ENCODE results near the gene RAD51B.

Gene RAD51B

GRCh38 chr14:67785270-67786109, 34.1 kb upstream of the RAD51B start:
- no peak overlapping the region for H3K4me3 ChIP-seq (ENCODE audit: low read depth, low read length)
- in situ Hi-C loops (cut with HindIII; ENCODE audit: low sequenced_read_pairs): no loop called here
- TF ChIP-seq, protein P1, sequence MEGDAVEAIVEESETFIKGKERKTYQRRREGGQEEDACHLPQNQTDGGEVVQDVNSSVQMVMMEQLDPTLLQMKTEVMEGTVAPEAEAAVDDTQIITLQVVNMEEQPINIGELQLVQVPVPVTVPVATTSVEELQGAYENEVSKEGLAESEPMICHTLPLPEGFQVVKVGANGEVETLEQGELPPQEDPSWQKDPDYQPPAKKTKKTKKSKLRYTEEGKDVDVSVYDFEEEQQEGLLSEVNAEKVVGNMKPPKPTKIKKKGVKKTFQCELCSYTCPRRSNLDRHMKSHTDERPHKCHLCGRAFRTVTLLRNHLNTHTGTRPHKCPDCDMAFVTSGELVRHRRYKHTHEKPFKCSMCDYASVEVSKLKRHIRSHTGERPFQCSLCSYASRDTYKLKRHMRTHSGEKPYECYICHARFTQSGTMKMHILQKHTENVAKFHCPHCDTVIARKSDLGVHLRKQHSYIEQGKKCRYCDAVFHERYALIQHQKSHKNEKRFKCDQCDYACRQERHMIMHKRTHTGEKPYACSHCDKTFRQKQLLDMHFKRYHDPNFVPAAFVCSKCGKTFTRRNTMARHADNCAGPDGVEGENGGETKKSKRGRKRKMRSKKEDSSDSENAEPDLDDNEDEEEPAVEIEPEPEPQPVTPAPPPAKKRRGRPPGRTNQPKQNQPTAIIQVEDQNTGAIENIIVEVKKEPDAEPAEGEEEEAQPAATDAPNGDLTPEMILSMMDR (IDR thresholded peaks at IDR 0.05; ENCODE audit: low read depth, low read length): no peak
- DNase-seq (ENCODE audit: low read depth, low spot score): no peak

DNA sequence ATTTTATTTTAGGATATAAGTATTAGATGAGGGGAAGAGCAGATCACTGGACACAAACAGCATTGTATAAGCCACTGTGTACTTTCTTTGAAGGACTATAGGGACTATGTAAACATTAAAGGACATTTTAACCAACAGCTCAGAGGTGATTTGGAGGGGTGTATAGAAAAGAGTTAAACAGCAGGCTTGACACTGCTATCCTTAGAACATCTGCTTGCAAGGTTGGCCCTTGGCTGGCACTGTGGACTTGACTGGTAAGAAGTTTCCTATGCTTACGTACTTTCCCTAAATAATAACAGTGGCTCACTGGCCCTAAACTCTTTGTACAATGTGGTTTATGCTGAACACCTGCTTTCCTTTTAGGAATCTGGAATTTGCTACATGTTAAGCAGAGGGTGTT, 31.9 kb upstream of the RAD51B start:
- DNase-seq (ENCODE audit: low read depth, low spot score): no peak
- TF ChIP-seq, protein P1 (IDR thresholded peaks at IDR 0.05; ENCODE audit: low read depth, low read length): no peak
- in situ Hi-C loops (cut with HindIII; ENCODE audit: low sequenced_read_pairs): no loop called here
- no peak overlapping the region for H3K4me3 ChIP-seq (ENCODE audit: low read depth, low read length)

DNA sequence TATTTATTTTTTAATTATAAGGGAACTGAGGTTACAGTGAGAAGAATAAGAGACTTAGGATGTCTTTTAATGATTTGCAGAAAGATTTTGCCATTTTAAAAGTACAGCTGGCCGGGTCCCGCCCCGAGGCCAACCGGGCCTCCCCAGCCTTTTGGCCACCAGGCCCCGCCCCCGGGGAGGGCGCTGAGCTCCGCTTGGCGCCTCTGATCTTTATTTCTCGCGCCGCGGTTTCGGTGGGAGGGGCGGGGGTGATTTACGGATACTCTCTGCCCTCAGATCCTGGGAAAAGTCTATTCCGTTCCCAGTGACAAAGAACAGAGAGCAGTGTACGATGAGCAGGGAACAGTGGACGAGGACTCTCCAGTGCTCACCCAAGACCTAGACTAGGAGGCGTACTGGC, 20.8 kb upstream of the RAD51B start:
- TF ChIP-seq, protein P1 (IDR thresholded peaks at IDR 0.05; ENCODE audit: low read depth, low read length): no peak
- no peak overlapping the region for H3K4me3 ChIP-seq (ENCODE audit: low read depth, low read length)
- in situ Hi-C loops (cut with HindIII; ENCODE audit: low sequenced_read_pairs): no loop called here
- no peak for DNase-seq (ENCODE audit: low read depth, low spot score)

DNA sequence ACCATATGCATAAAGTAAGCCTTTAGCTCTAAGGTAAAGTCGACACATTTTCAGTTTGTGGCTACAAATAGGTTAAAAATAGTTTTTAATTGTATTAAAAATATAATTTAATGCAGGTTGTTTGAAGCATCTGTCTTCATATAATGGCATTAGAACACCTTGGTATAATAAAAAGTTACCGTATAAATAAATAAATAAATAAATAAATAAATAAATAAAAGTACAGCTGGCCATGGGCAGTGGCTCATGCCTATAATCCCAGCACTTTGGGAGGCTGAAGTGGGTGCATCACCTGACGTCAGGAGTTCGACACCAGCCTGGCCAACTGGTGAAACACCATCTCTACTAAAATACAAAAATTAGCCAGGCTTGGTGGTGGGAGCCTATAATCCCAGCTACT, 18.8 kb upstream of the RAD51B start:
- TF ChIP-seq, protein P1 (IDR thresholded peaks at IDR 0.05; ENCODE audit: low read depth, low read length): no peak
- no peak overlapping the region for H3K4me3 ChIP-seq (ENCODE audit: low read depth, low read length)
- in situ Hi-C loops (cut with HindIII; ENCODE audit: low sequenced_read_pairs): no loop called here
- DNase-seq (ENCODE audit: low read depth, low spot score): no peak

DNA sequence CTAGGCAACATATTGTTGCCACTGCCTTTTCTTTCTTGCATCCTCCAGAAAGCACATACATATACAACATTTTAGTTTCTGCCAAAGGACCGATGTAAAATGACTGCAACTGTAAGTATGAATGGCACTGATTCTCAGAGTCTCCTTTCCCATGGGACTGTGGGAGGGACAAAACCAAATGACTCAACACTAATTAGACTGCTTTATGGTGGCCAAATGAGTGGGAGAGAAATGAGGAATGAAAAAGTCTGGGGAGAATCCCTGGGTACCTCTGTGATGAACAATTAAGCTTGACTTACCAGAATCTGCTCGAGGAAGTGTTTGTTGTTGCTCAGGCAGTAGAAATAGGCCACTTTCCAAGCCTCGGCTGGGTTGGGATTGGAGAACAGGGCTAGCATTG, 13.3 kb upstream of the RAD51B start:
- H3K4me3 ChIP-seq (ENCODE audit: low read depth, low read length): no peak overlapping the region
- in situ Hi-C loops (cut with HindIII; ENCODE audit: low sequenced_read_pairs): no loop called here
- TF ChIP-seq, protein P1 (IDR thresholded peaks at IDR 0.05; ENCODE audit: low read depth, low read length): no peak
- no peak for DNase-seq (ENCODE audit: low read depth, low spot score)

GRCh38 chr14:67814821-67815220, 4.8 kb upstream of the RAD51B start:
- TF ChIP-seq, protein P1 (IDR thresholded peaks at IDR 0.05; ENCODE audit: low read depth, low read length): no peak
- DNase-seq (ENCODE audit: low read depth, low spot score): no peak
- no peak overlapping the region for H3K4me3 ChIP-seq (ENCODE audit: low read depth, low read length)
- in situ Hi-C loops (cut with HindIII; ENCODE audit: low sequenced_read_pairs): no loop called here
